H1 (cell line): ENCODE results near the gene STIM1. TPM values are rescaled to one million over a fixed set of nuclear protein-coding genes. Genes with fewer than 3 reads are reported as not detected.

ENCODE experiments used
- CHD7 ChIP-seq: fragments of 300-600 bp; sonication (generic); IDR thresholded peaks from 2 replicates; pipeline ENCODE4 v1.7.1; 2012; ENCODE audit warnings: low read length, moderate library complexity, mild to moderate bottlenecking, inconsistent platforms; ENCODE audit not compliant: insufficient replicate concordance
- EGR1 ChIP-seq: IDR thresholded peaks from 2 replicates; pipeline ENCODE4 v1.6.1; 2011; ENCODE audit warnings: low read depth, low read length, borderline replicate concordance
- EP300 ChIP-seq, 2 experiments: IDR thresholded peaks; 1 replicate in 1 of 2; 2 replicates in 1 of 2; pipeline ENCODE4 v1.6.1; 2011 to 2012; ENCODE audit warnings: low read depth in 2 of 2, low read length in 2 of 2, mild to moderate bottlenecking in 2 of 2, borderline replicate concordance in 1 of 2, inconsistent platforms in 1 of 2, moderate library complexity in 1 of 2
- EZH2 ChIP-seq: fragments of 200-600 bp; sonication (generic); IDR thresholded peaks from 2 replicates; pipeline ENCODE4 v1.7.1; 2012; ENCODE audit warnings: low read depth, mild to moderate bottlenecking, moderate library complexity, low read length, inconsistent platforms; ENCODE audit not compliant: severe bottlenecking
- MAX ChIP-seq: IDR thresholded peaks from 2 replicates; pipeline ENCODE4 v1.6.1; 2012; ENCODE audit warnings: inconsistent platforms
- POU5F1 ChIP-seq: IDR thresholded peaks from 2 replicates; pipeline ENCODE4 v1.6.1; 2011; ENCODE audit warnings: low read depth, mild to moderate bottlenecking, low read length, moderate library complexity
- RBBP5 ChIP-seq: IDR thresholded peaks from 2 replicates; pipeline ENCODE4 v1.7.1; 2012; ENCODE audit warnings: low read depth, mild to moderate bottlenecking, inconsistent platforms, low read length, moderate library complexity, borderline replicate concordance
- SUZ12 ChIP-seq: fragments of 200-600 bp; sonication (generic); IDR thresholded peaks from 2 replicates; pipeline ENCODE4 v1.6.1; 2012; ENCODE audit warnings: mild to moderate bottlenecking, inconsistent platforms, low read length, moderate library complexity, mixed read lengths
- TCF12 ChIP-seq: IDR thresholded peaks from 2 replicates; pipeline ENCODE4 v1.6.1; 2011; ENCODE audit warnings: low read depth, mild to moderate bottlenecking, low read length
- polyA plus RNA-seq, 7 experiments: library from polyadenylated mRNA; depleted of rRNA in 3 of 7; stranded (reverse) in 5 of 7; unstranded in 2 of 7; fragments of >200 nt in 5 of 7; fragments of 200-250 nt in 2 of 7; gene quantifications; 1 replicate in 5 of 7; 2 replicates in 1 of 7; 4 replicates in 1 of 7; pipeline versions ENCODE4 v1.2.1 to v1.2.3, GENCODE V29; 2011 to 2013; ENCODE audit warnings: missing spikeins in 2 of 7, mixed read lengths in 2 of 7
- total RNA-seq: library from RNA; stranded (reverse); fragmentation: NEBNext Ultra II Directional; extraction: Animal tissue kit (Norgen Biotek cat#: 25700); gene quantifications from 2 replicates; pipeline ENCODE4 v1.2.1, GENCODE V29; 2021

STIM1 gene
- total and polyA plus RNA-seq, 2 of the 8 experiments (the other 6 are each of a cell fraction or from before 2014, with no cell fraction given): 11.1 to 12.2 TPM

GRCh38 chr11:3880724-3881123 lies 25.3 kb downstream of the STIM1 start (continued):
- TF ChIP-seq CHD7: no peak
- TF ChIP-seq EGR1: no peak
- no peak for TF ChIP-seq SUZ12
- no peak for TF ChIP-seq MAX
- no peak for TF ChIP-seq EP300 (IDR thresholded peaks at IDR 0.05; ENCODE audit: borderline replicate concordance in 1 of 2, low read depth in 2 of 2, low read length in 2 of 2)
- no peak for TF ChIP-seq POU5F1
- no peak for TF ChIP-seq RBBP5
- TF ChIP-seq TCF12: no peak
- TF ChIP-seq EZH2: no peak
